ENCODE data around the gene CELF3.
"Not testable (repeated sequence)": the region's sequence is repeated elsewhere in the genome, so short reads cannot be mapped to it uniquely, and the experiment has no call there.

CELF3 gene

GRCh38 chr1:151705753-151706463 is 10.7 kb downstream of the CELF3 start:
- in situ Hi-C loops (cut with HindIII; ENCODE audit: low sequenced_read_pairs): no loop called here

- in situ Hi-C loops (cut with HindIII; ENCODE audit: low sequenced_read_pairs): no loop called here
Observed at GRCh38 chr1:151705146-151705545, 11.5 kb downstream of the CELF3 start.

- in situ Hi-C loops (cut with HindIII; ENCODE audit: low sequenced_read_pairs): no loop called here
Observed at GRCh38 chr1:151704246-151704645, 12.4 kb downstream of the CELF3 start.

GRCh38 chr1:151703813-151704212 is 12.8 kb downstream of the CELF3 start:
- in situ Hi-C loops (cut with HindIII; ENCODE audit: low sequenced_read_pairs): no loop called here

GRCh38 chr1:151702936-151703335 is 13.7 kb downstream of the CELF3 start:
- in situ Hi-C loops (cut with HindIII; ENCODE audit: low sequenced_read_pairs): no loop called here

- in situ Hi-C loops (cut with HindIII; ENCODE audit: low sequenced_read_pairs): no loop called here
Observed at GRCh38 chr1:151701515-151701914, 15.1 kb downstream of the CELF3 start.

GRCh38 chr1:151693057-151693651 is 23.4 kb downstream of the CELF3 start:
- in situ Hi-C loops (cut with HindIII; ENCODE audit: low sequenced_read_pairs): no loop called here

- in situ Hi-C loops (cut with HindIII; ENCODE audit: low sequenced_read_pairs): no loop called here
Observed at GRCh38 chr1:151692226-151692625, 24.4 kb downstream of the CELF3 start.

- in situ Hi-C loops (cut with HindIII; ENCODE audit: low sequenced_read_pairs): no loop called here
Observed at GRCh38 chr1:151689494-151689893, 27.1 kb downstream of the CELF3 start.

GRCh38 chr1:151686561-151686960 is 30.0 kb downstream of the CELF3 start:
- in situ Hi-C loops (cut with HindIII; ENCODE audit: low sequenced_read_pairs): no loop called here

- in situ Hi-C loops (cut with HindIII; ENCODE audit: low sequenced_read_pairs): no loop called here
Observed at GRCh38 chr1:151684128-151684527, 32.5 kb downstream of the CELF3 start.

GRCh38 chr1:151682901-151683300 is 33.7 kb downstream of the CELF3 start:
- in situ Hi-C loops (cut with HindIII; ENCODE audit: low sequenced_read_pairs): not testable (repeated sequence)

- in situ Hi-C loops (cut with HindIII; ENCODE audit: low sequenced_read_pairs): no loop called here
Observed at GRCh38 chr1:151681923-151682322, 34.7 kb downstream of the CELF3 start.

GRCh38 chr1:151680826-151681225 is 35.8 kb downstream of the CELF3 start:
- in situ Hi-C loops (cut with HindIII; ENCODE audit: low sequenced_read_pairs): no loop called here

- in situ Hi-C loops (cut with HindIII; ENCODE audit: low sequenced_read_pairs): no loop called here
Observed at GRCh38 chr1:151680391-151680790, 36.2 kb downstream of the CELF3 start.

- in situ Hi-C loops (cut with HindIII; ENCODE audit: low sequenced_read_pairs): no loop called here
Observed at GRCh38 chr1:151673407-151673806, 43.2 kb downstream of the CELF3 start.

- in situ Hi-C loops (cut with HindIII; ENCODE audit: low sequenced_read_pairs): not testable (repeated sequence)
Observed at GRCh38 chr1:151670036-151670675, 46.4 kb downstream of the CELF3 start.

GRCh38 chr1:151668090-151668489 is 48.5 kb downstream of the CELF3 start:
- in situ Hi-C loops (cut with HindIII; ENCODE audit: low sequenced_read_pairs): no loop called here

- in situ Hi-C loops (cut with HindIII; ENCODE audit: low sequenced_read_pairs): no loop called here
Observed at GRCh38 chr1:151661751-151662150, 54.9 kb downstream of the CELF3 start.

GRCh38 chr1:151655371-151655770 is 61.2 kb downstream of the CELF3 start:
- in situ Hi-C loops (cut with HindIII; ENCODE audit: low sequenced_read_pairs): no loop called here

- in situ Hi-C loops (cut with HindIII; ENCODE audit: low sequenced_read_pairs): no loop called here
Observed at GRCh38 chr1:151653397-151653796, 63.2 kb downstream of the CELF3 start.

All from DLD1 (cell line).